LNCAP (cell line): ENCODE measurements around the gene SLTM.

ENCODE experiments used
- CTCF ChIP-seq: fragments of 450-650 bp; IDR thresholded peaks from 2 replicates; pipeline ENCODE4 v1.5.1; 2017; ENCODE audit warnings: mild to moderate bottlenecking

The SLTM gene

GRCh38 chr15:58839485-58839884 is 94.0 kb downstream of the SLTM start:
- TF ChIP-seq CTCF: peak; percentile 45; the same call in 1 of the 2 replicates

GRCh38 chr15:58830556-58830955 is 102.9 kb downstream of the SLTM start:
- TF ChIP-seq CTCF: no peak
